Transverse colon (tissue), 4 donors: ENCODE data around the gene ACP2. TPM values are rescaled to one million over a fixed set of nuclear protein-coding genes. Genes with fewer than 3 reads are reported as not detected.

Experiments
- DNase-seq: peaks from one replicate; pipeline ENCODE4 v3.0.0-alpha.2; 2019
- H3K27ac ChIP-seq, 4 donors: fragments of 200-600 bp; sonication (generic); 2 replicates each; pipeline ENCODE4 v1.5.1; 2016 to 2018; ENCODE audit warnings: inconsistent platforms in 4 of 4
- H3K27me3 ChIP-seq: fragments of 200-600 bp; sonication (generic); 2 replicates; pipeline ENCODE4 v1.5.1; 2017; ENCODE audit warnings: inconsistent platforms
- H3K36me3 ChIP-seq, 4 donors: fragments of 200-600 bp; sonication (generic); 2 replicates each; pipeline ENCODE4 v1.5.1; 2017 to 2019; ENCODE audit warnings: inconsistent platforms in 4 of 4
- H3K4me1 ChIP-seq, 4 donors: fragments of 200-600 bp; sonication (generic); 2 replicates each; pipeline ENCODE4 v1.5.1; 2017 to 2020; ENCODE audit warnings: inconsistent platforms in 4 of 4
- H3K4me3 ChIP-seq, 4 donors: fragments of 200-600 bp; sonication (generic); 1 replicate in 1 of 4; 2 replicates in 3 of 4; pipeline versions ENCODE4 v1.5.1 to v1.6.1; 2017 to 2019; ENCODE audit warnings: inconsistent platforms in 4 of 4
- H3K9me3 ChIP-seq, 2 donors: fragments of 200-600 bp; sonication (generic); 2 replicates each; pipeline ENCODE4 v1.5.1; 2017 to 2019; ENCODE audit warnings: inconsistent platforms in 2 of 2
- EP300 ChIP-seq: sonication (generic); formaldehyde crosslinking; IDR thresholded peaks from one replicate; pipeline ENCODE4 v1.6.1; 2017; ENCODE audit warnings: antibody characterized with exemption, low read depth
- POLR2A ChIP-seq: fragments of 450-650 bp; IDR thresholded peaks from one replicate; pipeline ENCODE4 v1.6.1; 2016; ENCODE audit warnings: antibody characterized with exemption, mild to moderate bottlenecking, moderate library complexity
- POLR2AphosphoS5 ChIP-seq, 3 donors: sonication (generic); formaldehyde crosslinking; IDR thresholded peaks; one replicate each; pipeline ENCODE4 v1.6.1; 2016; ENCODE audit warnings: antibody characterized with exemption in 3 of 3
- WGBS, 2 donors: methylation state at CpG; one replicate each; pipeline ENCODE4 v1.1.5; 2018; ENCODE audit warnings: low coverage in 1 of 2; 5-methylcytosine and 5-hydroxymethylcytosine counted together
- in situ Hi-C, 4 donors: fragments of 200-750 bp; cut with MboI; loops; one replicate each; pipeline versions ENCODE4 v1.15.0 to v1.15.1; 2017; ENCODE audit warnings: low sequenced_read_pairs in 3 of 4, low pct_ligation_motif_present in 1 of 4, low pct_unique_long_range_greater_than_20kb in 1 of 4
- intact Hi-C: fragments of 100-400 bp; cut with DNase I; formaldehyde crosslinking; loops from one replicate; pipeline ENCODE4 v1.15.1; 2023; ENCODE audit warnings: low total_unique reads
- total RNA-seq, 4 donors: library from RNA; depleted of rRNA; stranded (reverse); fragments of >200 nt; gene quantifications; one replicate each; pipeline ENCODE4 v1.1.0, GENCODE V29; 2016
- TF ChIP-seq, protein P1 (sequence below), 5 experiments: fragments of 200-600 bp in 3 of 5; fragments of 450-650 bp in 2 of 5; sonication (generic) in 3 of 5; IDR thresholded peaks; 1 replicate in 2 of 5; 2 replicates in 3 of 5; pipeline ENCODE4 v1.5.1; 2016 to 2017; ENCODE audit warnings: antibody characterized with exemption in 5 of 5, inconsistent platforms in 3 of 5, mild to moderate bottlenecking in 2 of 5, moderate library complexity in 1 of 5

ACP2 gene
- total RNA-seq, 4 donors from 2014 or later: 66.3 to 120 (median 88.9) TPM

DNA sequence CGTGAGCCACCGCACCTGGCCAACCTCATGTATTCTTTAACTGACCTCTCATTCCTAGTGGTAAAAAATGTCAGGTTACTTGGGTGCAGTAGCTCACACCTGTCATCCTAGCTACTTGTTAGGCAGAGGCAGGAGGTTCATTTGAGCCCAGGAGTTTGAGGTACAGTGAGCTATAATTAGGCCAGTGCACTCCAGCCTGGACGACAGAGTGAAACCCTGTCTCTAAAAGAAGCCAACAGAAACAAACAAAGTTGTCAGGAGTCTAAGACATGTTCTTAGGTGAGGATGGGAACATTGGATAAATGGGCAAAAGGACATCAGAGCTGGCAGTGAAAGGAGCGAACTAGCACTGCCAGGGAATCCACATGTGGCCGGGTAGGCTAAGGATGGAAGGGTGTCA is 39.5 kb upstream of the ACP2 start:
- in situ Hi-C loops: loop anchor here in 1 of 4 donors (25.0 kb wide), 1 partner anchor 449 kb away; no protein-coding TSS in a partner anchor
- 90 to 100% methylated on average over 1 to 5 of the region's 5 CpGs for WGBS, 2 donors
- Histone ChIP-seq H3K4me3 (no peak overlapping the region), H3K27ac (no peak overlapping the region), H3K27me3 (no peaks in the 10 kb centered on the region), H3K9me3 (no peaks in the 10 kb centered on the region), H3K4me1 (no peaks in the 10 kb centered on the region), H3K36me3 (peaks cover 0 to 89% (median 44%) of the 10 kb centered on the region in 4 donors)
- TF ChIP-seq, protein P1, sequence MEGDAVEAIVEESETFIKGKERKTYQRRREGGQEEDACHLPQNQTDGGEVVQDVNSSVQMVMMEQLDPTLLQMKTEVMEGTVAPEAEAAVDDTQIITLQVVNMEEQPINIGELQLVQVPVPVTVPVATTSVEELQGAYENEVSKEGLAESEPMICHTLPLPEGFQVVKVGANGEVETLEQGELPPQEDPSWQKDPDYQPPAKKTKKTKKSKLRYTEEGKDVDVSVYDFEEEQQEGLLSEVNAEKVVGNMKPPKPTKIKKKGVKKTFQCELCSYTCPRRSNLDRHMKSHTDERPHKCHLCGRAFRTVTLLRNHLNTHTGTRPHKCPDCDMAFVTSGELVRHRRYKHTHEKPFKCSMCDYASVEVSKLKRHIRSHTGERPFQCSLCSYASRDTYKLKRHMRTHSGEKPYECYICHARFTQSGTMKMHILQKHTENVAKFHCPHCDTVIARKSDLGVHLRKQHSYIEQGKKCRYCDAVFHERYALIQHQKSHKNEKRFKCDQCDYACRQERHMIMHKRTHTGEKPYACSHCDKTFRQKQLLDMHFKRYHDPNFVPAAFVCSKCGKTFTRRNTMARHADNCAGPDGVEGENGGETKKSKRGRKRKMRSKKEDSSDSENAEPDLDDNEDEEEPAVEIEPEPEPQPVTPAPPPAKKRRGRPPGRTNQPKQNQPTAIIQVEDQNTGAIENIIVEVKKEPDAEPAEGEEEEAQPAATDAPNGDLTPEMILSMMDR (IDR thresholded peaks at IDR 0.05): no peak
- TF ChIP-seq POLR2AphosphoS5 (IDR thresholded peaks at IDR 0.05): no peak
- TF ChIP-seq EP300: no peak
- TF ChIP-seq POLR2A: no peak
- no peak for DNase-seq
- intact Hi-C loops: no loop called here

DNA sequence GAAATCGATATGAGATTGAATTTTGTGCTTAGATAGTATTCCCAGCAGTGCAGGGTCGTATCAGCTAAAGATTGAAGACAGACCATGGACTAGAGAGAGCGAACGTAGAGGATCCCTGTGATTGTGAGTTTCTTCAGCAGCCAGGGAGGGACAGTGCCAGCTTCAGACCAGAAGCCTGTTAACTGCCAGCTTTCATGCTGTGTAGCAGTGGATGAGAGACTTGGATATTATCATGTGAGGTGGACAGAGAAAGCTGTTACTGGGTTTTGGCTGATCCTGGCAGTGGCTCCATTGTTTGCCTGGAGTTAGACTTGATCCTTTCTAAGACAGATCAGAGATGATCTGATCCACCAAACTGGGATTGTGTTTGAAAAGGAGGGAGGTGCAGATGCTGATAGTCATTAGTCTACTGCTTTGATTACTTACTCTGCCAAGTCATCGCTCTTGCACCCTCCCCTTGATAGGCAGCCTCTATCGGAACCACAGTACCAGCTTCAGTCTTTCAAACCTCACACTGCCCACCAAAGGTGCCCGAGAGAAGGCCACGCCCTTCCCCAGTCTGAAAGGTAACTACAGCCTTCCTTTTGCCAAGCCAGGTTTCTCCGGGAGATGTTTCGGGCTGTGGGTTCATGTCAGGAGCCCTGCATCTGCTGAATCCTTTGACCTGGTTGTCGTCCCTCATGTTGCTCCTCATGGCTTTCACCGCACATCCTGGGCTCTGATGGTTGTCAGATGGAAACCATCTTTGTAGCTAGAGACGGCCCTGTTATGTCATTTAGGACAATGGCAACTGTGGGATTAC is 37.6 kb upstream of the ACP2 start:
- Histone ChIP-seq H3K9me3 (no peaks in the 10 kb centered on the region), H3K4me3 (no peak overlapping the region), H3K4me1 (no peaks in the 10 kb centered on the region), H3K27ac (no peak overlapping the region), H3K36me3 (peaks cover 0 to 93% (median 46%) of the 10 kb centered on the region in 4 donors), H3K27me3 (no peaks in the 10 kb centered on the region)
- WGBS, 2 donors: 90 to 93% methylated on average over 7 to 13 of the region's 13 CpGs
- no peak for TF ChIP-seq POLR2A
- TF ChIP-seq EP300: no peak
- TF ChIP-seq, protein P1 (IDR thresholded peaks at IDR 0.05): no peak
- TF ChIP-seq POLR2AphosphoS5 (IDR thresholded peaks at IDR 0.05): no peak
- intact Hi-C loops (no loop called here), in situ Hi-C loops (loop anchor here in 1 of 4 donors (25.0 kb wide), 1 partner anchor 451 kb away; no protein-coding TSS in a partner anchor)
- no peak for DNase-seq

DNA sequence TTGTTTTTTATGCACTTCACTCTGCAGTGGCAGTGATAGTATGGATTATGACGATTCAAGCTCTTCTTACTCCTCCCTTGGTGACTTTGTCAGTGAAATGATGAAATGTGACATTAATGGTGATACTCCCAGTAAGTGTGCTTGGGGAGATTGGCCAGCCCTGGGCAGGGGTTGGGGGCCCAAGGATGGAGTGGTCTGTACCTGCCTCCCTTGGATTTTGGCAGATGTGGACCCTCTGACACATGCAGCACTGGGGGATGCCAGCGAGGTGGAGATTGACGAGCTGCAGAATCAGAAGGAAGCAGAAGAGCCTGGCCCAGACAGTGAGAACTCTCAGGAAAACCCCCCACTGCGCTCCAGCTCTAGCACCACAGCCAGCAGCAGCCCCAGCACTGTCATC is 35.5 kb upstream of the ACP2 start:
- 93% methylated on average over 4 of the region's 4 CpGs; no CpG with 5 or more reads in 1 of the 2 donors for WGBS, 2 donors
- H3K4me1 ChIP-seq: no peaks in the 10 kb centered on the region
- H3K9me3 ChIP-seq: no peaks in the 10 kb centered on the region
- intact Hi-C loops: no loop called here
- H3K27me3 ChIP-seq: no peaks in the 10 kb centered on the region
- TF ChIP-seq, protein P1 (IDR thresholded peaks at IDR 0.05): no peak
- TF ChIP-seq POLR2AphosphoS5 (IDR thresholded peaks at IDR 0.05) (no peak), POLR2A (no peak), EP300 (no peak)
- no peak overlapping the region for H3K4me3 ChIP-seq
- peaks cover 0 to 91% (median 43%) of the 10 kb centered on the region in 4 donors for H3K36me3 ChIP-seq
- DNase-seq: no peak
- no peak overlapping the region for H3K27ac ChIP-seq
- in situ Hi-C loops: loop anchor here in 1 of 4 donors (25.0 kb wide), 1 partner anchor 453 kb away; no protein-coding TSS in a partner anchor

DNA sequence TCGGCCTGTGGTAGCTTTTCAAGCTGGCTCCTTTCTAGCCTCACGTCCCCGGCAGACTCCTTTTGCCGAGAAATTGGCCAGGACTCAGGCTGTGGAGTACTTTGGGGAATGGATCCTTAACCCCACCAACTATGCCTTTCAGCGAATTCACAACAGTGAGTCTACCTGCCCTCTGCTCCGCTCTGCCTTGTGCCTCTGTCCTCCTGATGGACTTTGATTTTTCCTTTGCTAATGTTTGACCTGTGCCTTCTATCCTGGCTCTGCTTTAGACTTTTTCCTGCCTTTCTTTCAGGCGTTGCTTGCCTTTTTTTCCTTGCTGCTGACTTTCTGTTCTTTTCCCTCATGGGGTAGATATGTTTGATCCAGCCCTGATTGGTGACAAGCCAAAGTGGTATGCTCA is 33.8 kb upstream of the ACP2 start:
- no peak for DNase-seq
- H3K4me3 ChIP-seq: no peak overlapping the region
- no peaks in the 10 kb centered on the region for H3K27me3 ChIP-seq
- H3K36me3 ChIP-seq: peaks cover 0 to 96% (median 47%) of the 10 kb centered on the region in 4 donors
- intact Hi-C loops (no loop called here), in situ Hi-C loops (loop anchor here in 1 of 4 donors (25.0 kb wide), 1 partner anchor 455 kb away; no protein-coding TSS in a partner anchor)
- H3K9me3 ChIP-seq: no peaks in the 10 kb centered on the region
- no peak for TF ChIP-seq POLR2A
- TF ChIP-seq EP300: no peak
- TF ChIP-seq POLR2AphosphoS5 (IDR thresholded peaks at IDR 0.05): no peak
- TF ChIP-seq, protein P1 (IDR thresholded peaks at IDR 0.05): no peak
- WGBS, 2 donors: 91 to 94% methylated on average over 4 to 7 of the region's 7 CpGs
- H3K4me1 ChIP-seq: no peaks in the 10 kb centered on the region
- no peak overlapping the region for H3K27ac ChIP-seq
